Measurements from ENCODE around the gene CECR2.

Gene CECR2

DNA sequence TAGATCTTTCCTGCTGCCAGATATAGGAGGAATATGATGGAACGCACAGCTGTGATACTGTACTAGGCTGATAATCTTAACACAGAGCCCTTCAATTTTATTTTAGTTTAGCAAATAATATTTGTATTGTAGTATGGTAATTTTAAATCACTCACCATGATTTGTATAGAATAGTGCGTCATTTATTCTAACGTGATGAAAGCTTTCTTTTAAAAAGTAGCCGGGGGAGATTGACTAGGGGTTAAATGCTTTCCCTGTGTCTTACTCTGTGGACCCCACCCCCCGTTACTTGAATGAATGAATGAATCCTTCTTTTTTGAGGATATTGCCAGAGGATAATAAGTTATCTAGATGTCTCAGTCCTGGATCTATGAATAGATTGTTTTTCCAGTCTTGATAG is 72.1 kb downstream of the CECR2 start:
- no peak overlapping the region for H3K27ac ChIP-seq (ENCODE audit: low read depth, low read length)
- no peaks in the 10 kb centered on the region for H4K20me1 ChIP-seq (ENCODE audit: control insufficient read depth, insufficient read depth, low read depth, low read length)
- no peaks in the 10 kb centered on the region for H3K9me2 ChIP-seq (replicated peaks; ENCODE audit: control insufficient read depth, low read length)
- H3K4me2 ChIP-seq (ENCODE audit: low read length), result no peak overlapping the region
- H3K9me3 ChIP-seq (ENCODE audit: control insufficient read depth, insufficient read depth, low read length), result no peaks in the 10 kb centered on the region
- peaks cover 13% of the 10 kb centered on the region for H3F3A ChIP-seq (ENCODE audit: control insufficient read depth, insufficient read depth)
- TF ChIP-seq EZH2phosphoT487 (IDR thresholded peaks at IDR 0.05; ENCODE audit: borderline replicate concordance, low read length), result no peak
- TF ChIP-seq, protein P1, sequence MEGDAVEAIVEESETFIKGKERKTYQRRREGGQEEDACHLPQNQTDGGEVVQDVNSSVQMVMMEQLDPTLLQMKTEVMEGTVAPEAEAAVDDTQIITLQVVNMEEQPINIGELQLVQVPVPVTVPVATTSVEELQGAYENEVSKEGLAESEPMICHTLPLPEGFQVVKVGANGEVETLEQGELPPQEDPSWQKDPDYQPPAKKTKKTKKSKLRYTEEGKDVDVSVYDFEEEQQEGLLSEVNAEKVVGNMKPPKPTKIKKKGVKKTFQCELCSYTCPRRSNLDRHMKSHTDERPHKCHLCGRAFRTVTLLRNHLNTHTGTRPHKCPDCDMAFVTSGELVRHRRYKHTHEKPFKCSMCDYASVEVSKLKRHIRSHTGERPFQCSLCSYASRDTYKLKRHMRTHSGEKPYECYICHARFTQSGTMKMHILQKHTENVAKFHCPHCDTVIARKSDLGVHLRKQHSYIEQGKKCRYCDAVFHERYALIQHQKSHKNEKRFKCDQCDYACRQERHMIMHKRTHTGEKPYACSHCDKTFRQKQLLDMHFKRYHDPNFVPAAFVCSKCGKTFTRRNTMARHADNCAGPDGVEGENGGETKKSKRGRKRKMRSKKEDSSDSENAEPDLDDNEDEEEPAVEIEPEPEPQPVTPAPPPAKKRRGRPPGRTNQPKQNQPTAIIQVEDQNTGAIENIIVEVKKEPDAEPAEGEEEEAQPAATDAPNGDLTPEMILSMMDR (IDR thresholded peaks at IDR 0.05; ENCODE audit: low read depth, low read length, poor library complexity, severe bottlenecking), result no peak
- H3K79me2 ChIP-seq (ENCODE audit: control insufficient read depth, low read length), result peaks cover 58% of the 10 kb centered on the region
- no peak overlapping the region for H3K4me3 ChIP-seq (ENCODE audit: low read length)
- no peaks in the 10 kb centered on the region for H3K27me3 ChIP-seq (ENCODE audit: control insufficient read depth, low read length)
- peaks cover 41% of the 10 kb centered on the region for H3K4me1 ChIP-seq (ENCODE audit: control insufficient read depth, low read length)
- no peaks in the 10 kb centered on the region for H3K36me3 ChIP-seq (ENCODE audit: control insufficient read depth, low read length)

DNA sequence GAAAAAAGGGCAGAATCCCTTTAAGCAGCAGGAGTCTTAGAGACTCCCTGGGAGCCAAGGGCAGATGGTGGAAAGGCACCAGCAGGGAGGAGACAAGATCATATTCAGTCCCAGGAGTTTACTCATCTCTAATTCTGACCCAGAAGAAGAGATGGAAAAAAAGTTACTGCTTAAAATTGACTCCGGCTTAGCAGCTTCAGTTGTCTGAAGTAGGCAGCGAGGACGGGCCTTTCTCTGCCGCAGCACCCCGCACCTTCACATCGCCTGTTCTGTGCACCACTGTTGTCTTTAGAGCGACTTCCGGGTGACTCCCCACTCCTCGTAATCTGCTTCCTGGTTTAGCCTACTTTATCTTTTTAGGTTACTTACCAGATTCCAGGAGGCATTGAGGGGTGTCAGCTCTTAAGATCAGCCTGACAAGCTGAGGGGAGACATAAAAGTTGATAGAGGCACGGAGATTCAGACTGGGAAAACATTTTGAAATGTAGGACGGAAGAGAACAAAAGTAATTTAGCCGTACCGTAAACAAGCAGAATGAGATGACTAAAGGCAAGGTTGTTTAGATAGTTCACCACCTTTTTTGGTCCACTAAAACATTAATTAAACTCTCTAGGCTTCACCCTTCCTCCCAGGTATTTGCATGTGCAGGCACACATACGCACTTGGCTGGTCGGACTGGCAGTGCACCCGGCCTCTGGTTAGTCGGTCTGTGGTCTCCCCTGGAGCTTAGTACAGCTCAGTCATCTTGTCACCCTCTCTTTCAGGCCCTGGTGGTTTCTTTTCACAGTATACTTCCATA is 74.3 kb downstream of the CECR2 start:
- no peak for TF ChIP-seq EZH2phosphoT487 (IDR thresholded peaks at IDR 0.05; ENCODE audit: borderline replicate concordance, low read length)
- TF ChIP-seq, protein P1 (IDR thresholded peaks at IDR 0.05; ENCODE audit: low read depth, low read length, poor library complexity, severe bottlenecking), result no peak
- no peaks in the 10 kb centered on the region for H3K9me2 ChIP-seq (replicated peaks; ENCODE audit: control insufficient read depth, low read length)
- H3K9me3 ChIP-seq (ENCODE audit: control insufficient read depth, insufficient read depth, low read length), result 0 out of 2 replicates have a peak, but pooled peaks cover 4% of the 10 kb centered on the region
- no peak overlapping the region for H3K4me2 ChIP-seq (ENCODE audit: low read length)
- H3F3A ChIP-seq (ENCODE audit: control insufficient read depth, insufficient read depth), result peaks cover 7% of the 10 kb centered on the region; the same call in 1 of the 2 replicates
- peaks cover 19% of the 10 kb centered on the region for H3K4me1 ChIP-seq (ENCODE audit: control insufficient read depth, low read length)
- no peak overlapping the region for H3K27ac ChIP-seq (ENCODE audit: low read depth, low read length)
- H3K79me2 ChIP-seq (ENCODE audit: control insufficient read depth, low read length), result peaks cover 41% of the 10 kb centered on the region
- H4K20me1 ChIP-seq (ENCODE audit: control insufficient read depth, insufficient read depth, low read depth, low read length), result no peaks in the 10 kb centered on the region
- no peaks in the 10 kb centered on the region for H3K36me3 ChIP-seq (ENCODE audit: control insufficient read depth, low read length)
- no peak overlapping the region for H3K4me3 ChIP-seq (ENCODE audit: low read length)
- H3K27me3 ChIP-seq (ENCODE audit: control insufficient read depth, low read length), result no peaks in the 10 kb centered on the region

DNA sequence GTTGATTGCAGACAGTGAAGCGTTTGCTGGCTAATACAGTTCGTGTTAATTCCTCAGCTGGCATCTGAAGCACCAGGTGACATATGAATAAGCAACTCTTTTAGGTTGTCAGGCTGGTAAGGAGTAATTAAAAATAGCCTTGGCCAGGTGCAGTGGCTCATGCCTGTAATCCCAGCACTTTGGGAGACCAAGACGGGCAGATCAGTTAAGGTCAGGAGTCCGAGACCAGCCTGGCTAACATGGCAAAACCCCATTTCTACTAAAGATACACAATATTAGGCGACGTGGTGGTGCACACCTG is 74.9 kb downstream of the CECR2 start:
- TF ChIP-seq, protein P1 (IDR thresholded peaks at IDR 0.05; ENCODE audit: low read depth, low read length, poor library complexity, severe bottlenecking), result no peak
- TF ChIP-seq EZH2phosphoT487 (IDR thresholded peaks at IDR 0.05; ENCODE audit: borderline replicate concordance, low read length), result no peak
- H3K4me2 ChIP-seq (ENCODE audit: low read length), result no peak overlapping the region

More for the DNA sequence above, 74.9 kb downstream of the CECR2 start:
- Histone ChIP-seq H3K9me3 (ENCODE audit: control insufficient read depth, insufficient read depth, low read length) (0 out of 2 replicates have a peak, but pooled peaks cover 4% of the 10 kb centered on the region), H3K4me1 (ENCODE audit: control insufficient read depth, low read length) (peaks cover 16% of the 10 kb centered on the region), H3F3A (ENCODE audit: control insufficient read depth, insufficient read depth) (peaks cover 7% of the 10 kb centered on the region; the same call in 1 of the 2 replicates), H3K27me3 (ENCODE audit: control insufficient read depth, low read length) (no peaks in the 10 kb centered on the region), H4K20me1 (ENCODE audit: control insufficient read depth, insufficient read depth, low read depth, low read length) (no peaks in the 10 kb centered on the region), H3K27ac (ENCODE audit: low read depth, low read length) (no peak overlapping the region), H3K79me2 (ENCODE audit: control insufficient read depth, low read length) (peaks cover 36% of the 10 kb centered on the region), H3K4me3 (ENCODE audit: low read length) (no peak overlapping the region), H3K36me3 (ENCODE audit: control insufficient read depth, low read length) (no peaks in the 10 kb centered on the region), H3K9me2 (replicated peaks; ENCODE audit: control insufficient read depth, low read length) (no peaks in the 10 kb centered on the region)

Data from DOHH2 (cell line).